HG03159 (cell line): ENCODE results near the gene DHDH.
"Not testable (repeated sequence)": the region's sequence is repeated elsewhere in the genome, so short reads cannot be mapped to it uniquely, and the experiment has no call there.

Source experiments
- ATAC-seq: cut with Tn5 transposase; IDR thresholded peaks from one replicate; pipeline ENCODE4 v1.9.1; 2021; ENCODE audit warnings: mild to moderate bottlenecking, moderate library complexity; ENCODE audit not compliant: unreplicated experiment

Gene DHDH

DNA sequence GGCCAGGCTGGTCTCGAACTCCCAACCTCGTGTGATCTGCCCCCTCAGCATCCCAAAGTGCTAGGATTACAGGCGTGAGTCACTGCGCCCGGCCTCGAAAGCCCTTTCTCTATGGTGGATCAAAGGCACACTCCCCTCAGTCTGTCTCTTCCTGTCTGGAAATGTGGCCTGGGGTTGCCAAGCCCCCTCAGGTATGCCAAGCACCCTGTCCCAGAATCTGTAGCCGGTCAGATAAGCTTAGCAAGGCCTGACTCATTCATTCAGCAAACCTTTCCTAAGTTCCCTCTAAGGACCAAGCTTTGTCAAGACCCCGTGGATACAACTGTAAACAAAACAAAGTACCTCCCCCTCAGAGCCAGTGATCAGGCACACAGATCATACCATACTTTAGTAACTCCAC, 19.3 kb upstream of the DHDH start:
- no peak for ATAC-seq

- ATAC-seq, result no peak
Observed at GRCh38 chr19:48915757-48916156, 17.7 kb upstream of the DHDH start.

DNA sequence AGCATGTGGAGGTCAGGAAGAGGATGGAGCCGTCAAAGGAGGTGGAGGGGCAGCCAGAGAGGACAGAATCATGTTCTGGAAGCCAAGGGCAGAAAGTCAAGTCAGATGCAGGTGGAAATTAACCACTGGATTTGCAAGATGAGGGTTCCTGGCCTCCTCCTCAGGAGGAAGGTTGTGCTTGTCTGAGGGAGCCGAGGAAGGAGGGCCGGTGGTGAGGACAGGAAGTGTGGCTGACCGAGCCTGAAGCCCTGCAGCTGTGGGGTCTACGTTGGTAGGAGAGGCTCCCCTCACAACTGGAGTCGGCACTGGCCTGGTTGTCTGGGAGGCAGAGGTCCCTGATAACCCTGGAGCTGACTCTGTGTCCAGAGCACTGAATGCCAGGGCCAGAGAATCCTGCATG, 15.4 kb upstream of the DHDH start:
- no peak for ATAC-seq

DNA sequence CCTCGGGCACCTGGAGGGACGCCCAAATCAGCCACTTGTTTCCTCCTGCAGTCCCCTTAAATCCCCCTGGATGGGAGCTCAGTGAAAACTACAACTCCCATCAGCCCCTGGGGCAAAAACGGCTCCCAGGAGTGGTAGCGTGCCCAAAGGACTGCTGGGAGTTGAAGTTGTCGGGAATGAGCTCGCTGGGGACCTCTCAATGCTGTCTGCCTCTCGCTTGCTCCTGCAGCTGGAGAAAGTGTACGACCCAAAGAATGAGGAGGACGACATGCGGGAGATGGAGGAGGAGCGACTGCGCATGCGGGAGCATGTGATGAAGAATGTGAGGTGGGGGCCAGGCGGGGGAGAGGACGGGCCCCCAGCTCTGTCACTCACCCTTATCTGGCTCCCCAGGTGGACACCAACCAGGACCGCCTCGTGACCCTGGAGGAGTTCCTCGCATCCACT, 14.7 kb upstream of the DHDH start:
- no peak for ATAC-seq

- ATAC-seq, result not testable (repeated sequence)
Observed at GRCh38 chr19:48919271-48919670, 14.2 kb upstream of the DHDH start.

GRCh38 chr19:48920949-48921348, 12.6 kb upstream of the DHDH start:
- ATAC-seq, result no peak

- ATAC-seq, result no peak
Observed at GRCh38 chr19:48921721-48922500, 11.6 kb upstream of the DHDH start.

GRCh38 chr19:48922548-48923490, 10.7 kb upstream of the DHDH start:
- no peak for ATAC-seq

GRCh38 chr19:48925240-48925843, 8.2 kb upstream of the DHDH start:
- no peak for ATAC-seq

DNA sequence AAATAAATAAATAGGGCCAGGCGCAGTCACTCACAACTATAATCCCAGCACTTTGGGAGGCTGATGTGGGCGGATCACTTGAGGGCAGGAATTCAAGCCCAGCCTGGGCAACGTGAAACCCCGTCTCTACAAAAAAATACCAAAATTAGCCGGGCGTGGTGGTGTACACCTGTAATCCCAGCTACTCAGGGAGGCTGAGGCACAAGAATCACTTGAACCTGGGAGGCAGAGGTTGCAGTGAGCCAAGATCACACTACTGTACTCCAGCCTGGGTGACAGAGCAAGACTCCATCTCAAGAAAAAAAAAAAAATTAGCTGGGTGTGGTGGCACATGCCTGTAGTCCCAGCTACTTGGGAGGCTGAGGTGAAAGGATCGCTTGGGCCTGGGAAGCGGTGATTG, 7.6 kb upstream of the DHDH start:
- not testable (repeated sequence) for ATAC-seq

GRCh38 chr19:48926909-48927308, 6.6 kb upstream of the DHDH start:
- ATAC-seq, result no peak

- not testable (repeated sequence) for ATAC-seq
Observed at GRCh38 chr19:48927692-48928091, 5.8 kb upstream of the DHDH start.

GRCh38 chr19:48928164-48929025, 5.1 kb upstream of the DHDH start:
- ATAC-seq, result no peak

- ATAC-seq, result no peak
Observed at GRCh38 chr19:48934837-48935236, 1.3 kb downstream of the DHDH start.

- no peak for ATAC-seq
Observed at GRCh38 chr19:48935864-48936263, 2.4 kb downstream of the DHDH start.

DNA sequence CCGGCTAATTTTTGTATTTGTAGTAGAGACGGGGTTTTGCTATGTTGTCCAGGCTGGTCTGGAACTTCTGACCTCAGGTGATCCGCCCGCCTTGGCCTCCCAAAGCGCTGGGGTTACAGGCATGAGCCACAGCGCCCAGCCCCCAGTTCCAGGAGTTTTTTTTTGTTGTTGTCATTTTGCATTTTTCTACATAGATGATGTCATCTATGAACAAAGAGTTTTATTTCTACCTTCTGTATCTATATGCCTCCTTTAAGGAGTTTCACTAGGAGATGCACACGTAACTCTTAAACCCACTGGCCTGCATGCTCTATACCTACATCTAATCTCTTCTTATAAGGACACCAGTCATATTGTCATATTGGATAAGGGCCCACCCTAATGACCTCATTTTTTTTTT, 4.8 kb downstream of the DHDH start:
- ATAC-seq, result no peak

DNA sequence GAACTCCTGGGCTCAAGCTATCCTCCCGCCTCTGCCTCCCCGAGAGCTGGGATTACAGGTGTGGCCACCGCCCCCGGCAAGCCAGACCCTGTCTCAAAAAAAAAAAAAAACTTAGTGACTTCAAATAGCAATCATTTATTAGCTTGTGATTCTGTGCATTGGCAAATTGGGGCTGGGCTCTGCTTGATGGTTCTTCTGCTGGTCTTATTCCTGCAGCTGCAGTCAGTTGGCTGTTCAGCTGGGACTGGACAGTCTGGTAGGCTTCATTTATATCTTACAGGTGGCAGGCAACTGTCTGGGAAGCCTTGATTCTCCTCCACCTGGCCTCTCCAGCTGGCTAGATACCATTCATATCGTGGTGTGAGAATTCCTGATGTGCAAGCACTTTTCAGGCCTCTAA, 7.4 kb downstream of the DHDH start:
- no peak for ATAC-seq

GRCh38 chr19:48943081-48943480, 9.6 kb downstream of the DHDH start:
- no peak for ATAC-seq

GRCh38 chr19:48945415-48945814, 11.9 kb downstream of the DHDH start:
- ATAC-seq, result no peak

GRCh38 chr19:48945817-48946216, 12.3 kb downstream of the DHDH start:
- ATAC-seq, result no peak
